Measurements from ENCODE around the gene CD226.

Gene CD226

GRCh38 chr18:69843015-69843414, 104.7 kb downstream of the CD226 start (continued):
- no peak for TF ChIP-seq ZNF280C (tag by site-specific recombination; IDR thresholded peaks at IDR 0.05)

- POLR2A ChIA-PET, result no interaction called here
- H3K4me3 ChIP-seq (ENCODE audit: low read depth, low read length), result no peak overlapping the region
- H3K9me3 ChIP-seq (ENCODE audit: control insufficient read depth, insufficient read depth, low read depth, low read length), result no peaks in the 10 kb centered on the region
- H3K27ac ChIP-seq (ENCODE audit: extremely low read depth, low read depth, low read length), result no peak overlapping the region
- CTCF ChIA-PET, result no interaction called here
- H3K4me1 ChIP-seq (ENCODE audit: control insufficient read depth, insufficient read depth, low read length), result peaks cover 8% of the 10 kb centered on the region
- TF ChIP-seq GLIS2 (tag by site-specific recombination; IDR thresholded peaks at IDR 0.05) (no peak), OVOL3 (tag by site-specific recombination; IDR thresholded peaks at IDR 0.05) (no peak), ZNF2 (tag by site-specific recombination; IDR thresholded peaks at IDR 0.05) (no peak), PRDM2 (tag by site-specific recombination; IDR thresholded peaks at IDR 0.05; ENCODE audit: borderline replicate concordance) (no peak), ZNF664 (tag by site-specific recombination; IDR thresholded peaks at IDR 0.05) (no peak), ZNF132 (tag by site-specific recombination; IDR thresholded peaks at IDR 0.05; ENCODE audit: borderline replicate concordance) (no peak), ZNF324 (tag by site-specific recombination; IDR thresholded peaks at IDR 0.05) (no peak), ZNF433 (tag by site-specific recombination; IDR thresholded peaks at IDR 0.05; ENCODE audit: low read depth) (no peak), ZBTB1 (tag by site-specific recombination; IDR thresholded peaks at IDR 0.05) (no peak), ZNF521 (tag by site-specific recombination; IDR thresholded peaks at IDR 0.05) (no peak), ZNF10 (tag by site-specific recombination; IDR thresholded peaks at IDR 0.05) (no peak), ZSCAN18 (tag by site-specific recombination; IDR thresholded peaks at IDR 0.05) (no peak), GLI4 (tag by site-specific recombination; IDR thresholded peaks at IDR 0.05) (no peak), AEBP2 (tag by site-specific recombination; IDR thresholded peaks at IDR 0.05; ENCODE audit: borderline replicate concordance) (no peak)
- H3K36me3 ChIP-seq (ENCODE audit: control insufficient read depth in 2 of 2, insufficient read depth in 1 of 2, low read length in 2 of 2), result no peaks in the 10 kb centered on the region
Measured at GRCh38 chr18:69841117-69841516, 106.6 kb downstream of the CD226 start.

Data from HEK293 (cell line).